ENCODE results near the gene TMED3. TPM values are rescaled to one million over a fixed set of nuclear protein-coding genes. Genes with fewer than 3 reads are reported as not detected.

Gene TMED3
- polyA plus RNA-seq, 3 donors, result 27.8 to 47.5 (median 42.5) TPM

- no peak overlapping the region for H3K4me2 ChIP-seq (replicated peaks; ENCODE audit: extremely low read depth, low read length, poor library complexity, severe bottlenecking)
- H3K9me3 Mint-ChIP-seq, result peaks cover 0 to 5% (median 0%) of the 10 kb centered on the region in 7 donors
- no peak overlapping the region for H3K27ac ChIP-seq (ENCODE audit: low read depth in 1 of 2, low read length in 2 of 2)
- peaks cover 13 to 19% of the 10 kb centered on the region in 2 donors for H3K27me3 ChIP-seq (ENCODE audit: control insufficient read depth in 2 of 2, insufficient read depth in 2 of 2, low read length in 2 of 2)
- H3K4me1 Mint-ChIP-seq, result no peaks in the 10 kb centered on the region
- H3K9me3 ChIP-seq (replicated peaks in 1 of 2; ENCODE audit: control insufficient read depth in 1 of 2, insufficient read depth in 1 of 2, low read length in 2 of 2), result no peaks in the 10 kb centered on the region
- no peaks in the 10 kb centered on the region for H3K4me1 ChIP-seq (ENCODE audit: control insufficient read depth in 1 of 2, insufficient read depth in 2 of 2, low read length in 2 of 2)
- no peak overlapping the region for H3K4me3 Mint-ChIP-seq
- H3K79me2 ChIP-seq (ENCODE audit: insufficient read depth, low read length), result no peaks in the 10 kb centered on the region
- H3K27me3 Mint-ChIP-seq (ENCODE audit: low read depth in 3 of 3), result peaks cover 2 to 25% (median 10%) of the 10 kb centered on the region in 3 donors
- TF ChIP-seq CTCF (IDR thresholded peaks at IDR 0.05), result no peak
- 85% methylated on average over 6 of the region's 7 CpGs for WGBS (ENCODE audit: insufficient coverage)
- no peaks in the 10 kb centered on the region for H3K36me3 ChIP-seq (replicated peaks in 1 of 2; ENCODE audit: control insufficient read depth in 1 of 2, insufficient read depth in 2 of 2, low read length in 2 of 2)
- H4K20me1 ChIP-seq (ENCODE audit: insufficient read depth, low read length), result no peaks in the 10 kb centered on the region
- DNase-seq, result no peak
- intact Hi-C loops (cut with micrococcal nuclease), result no loop called here
- no peaks in the 10 kb centered on the region for H3K36me3 Mint-ChIP-seq
- H2AFZ ChIP-seq (ENCODE audit: insufficient read depth, low read depth, low read length, poor library complexity, severe bottlenecking), result no peak overlapping the region
- no peak overlapping the region for H3K27ac Mint-ChIP-seq
- no peak overlapping the region for H3K9ac ChIP-seq (ENCODE audit: insufficient read depth, low read length, poor library complexity, severe bottlenecking)
- no peak overlapping the region for H3K4me3 ChIP-seq (replicated peaks in 1 of 3; ENCODE audit: low read depth in 2 of 3, low read length in 3 of 3)
These were observed 16.8 kb upstream of the TMED3 start for GRCh38 chr15:79294075-79294474.

GRCh38 chr15:79296583-79296982 lies 14.3 kb upstream of the TMED3 start:
- no peaks in the 10 kb centered on the region for H3K36me3 Mint-ChIP-seq
- DNase-seq, result no peak
- Histone ChIP-seq H3K36me3 (replicated peaks in 1 of 2; ENCODE audit: control insufficient read depth in 1 of 2, insufficient read depth in 2 of 2, low read length in 2 of 2) (no peaks in the 10 kb centered on the region), H3K9me3 (replicated peaks in 1 of 2; ENCODE audit: control insufficient read depth in 1 of 2, insufficient read depth in 1 of 2, low read length in 2 of 2) (no peaks in the 10 kb centered on the region), H3K27me3 (ENCODE audit: control insufficient read depth in 2 of 2, insufficient read depth in 2 of 2, low read length in 2 of 2) (peaks cover 24 to 37% of the 10 kb centered on the region in 2 donors), H3K4me3 (replicated peaks in 1 of 3; ENCODE audit: low read depth in 2 of 3, low read length in 3 of 3) (no peak overlapping the region), H3K79me2 (ENCODE audit: insufficient read depth, low read length) (no peaks in the 10 kb centered on the region), H3K27ac (ENCODE audit: low read depth in 1 of 2, low read length in 2 of 2) (no peak overlapping the region), H3K4me1 (ENCODE audit: control insufficient read depth in 1 of 2, insufficient read depth in 2 of 2, low read length in 2 of 2) (no peaks in the 10 kb centered on the region), H4K20me1 (ENCODE audit: insufficient read depth, low read length) (no peaks in the 10 kb centered on the region), H3K9ac (ENCODE audit: insufficient read depth, low read length, poor library complexity, severe bottlenecking) (no peak overlapping the region), H3K4me2 (replicated peaks; ENCODE audit: extremely low read depth, low read length, poor library complexity, severe bottlenecking) (no peak overlapping the region), H2AFZ (ENCODE audit: insufficient read depth, low read depth, low read length, poor library complexity, severe bottlenecking) (no peak overlapping the region)
- TF ChIP-seq CTCF (IDR thresholded peaks at IDR 0.05), result no peak
- peaks cover 8 to 28% (median 11%) of the 10 kb centered on the region in 3 donors for H3K27me3 Mint-ChIP-seq (ENCODE audit: low read depth in 3 of 3)
- WGBS (ENCODE audit: insufficient coverage), result no CpG with 5 or more reads among the region's 4 CpGs
- intact Hi-C loops (cut with micrococcal nuclease), result no loop called here
- no peak overlapping the region for H3K27ac Mint-ChIP-seq
- H3K4me3 Mint-ChIP-seq, result no peak overlapping the region
- peaks cover 0 to 3% (median 0%) of the 10 kb centered on the region in 7 donors for H3K9me3 Mint-ChIP-seq
- no peaks in the 10 kb centered on the region for H3K4me1 Mint-ChIP-seq
